HG03565 (cell line): ENCODE data around the gene RNGTT.

Experiments
- ATAC-seq: cut with Tn5 transposase; IDR thresholded peaks from one replicate; pipeline ENCODE4 v1.9.1; 2021; ENCODE audit warnings: mild to moderate bottlenecking, moderate library complexity; ENCODE audit not compliant: unreplicated experiment

Gene RNGTT

GRCh38 chr6:88671624-88672023, 291.8 kb downstream of the RNGTT start:
- ATAC-seq: no peak

- ATAC-seq: no peak
These were observed 293.0 kb downstream of the RNGTT start for GRCh38 chr6:88670369-88670768.

GRCh38 chr6:88669475-88669874, 293.9 kb downstream of the RNGTT start:
- ATAC-seq: no peak

- ATAC-seq: no peak
These were observed 296.5 kb downstream of the RNGTT start for GRCh38 chr6:88666901-88667300.

GRCh38 chr6:88665131-88665530, 298.3 kb downstream of the RNGTT start:
- ATAC-seq: no peak

GRCh38 chr6:88663801-88664200, 299.6 kb downstream of the RNGTT start:
- ATAC-seq: no peak

GRCh38 chr6:88662653-88663174, 300.7 kb downstream of the RNGTT start:
- ATAC-seq: peak; percentile 82

- ATAC-seq: peak; percentile 47
These were observed 301.2 kb downstream of the RNGTT start for GRCh38 chr6:88662163-88662580.

GRCh38 chr6:88661136-88661535, 302.3 kb downstream of the RNGTT start:
- ATAC-seq: no peak

- no peak for ATAC-seq
These were observed 307.8 kb downstream of the RNGTT start for GRCh38 chr6:88655586-88655985.

- ATAC-seq: no peak
These were observed 309.5 kb downstream of the RNGTT start for GRCh38 chr6:88653936-88654335.

GRCh38 chr6:88651400-88651799, 312.0 kb downstream of the RNGTT start:
- ATAC-seq: no peak

GRCh38 chr6:88650979-88651378, 312.4 kb downstream of the RNGTT start:
- no peak for ATAC-seq

- ATAC-seq: peak; percentile 96
These were observed 313.3 kb downstream of the RNGTT start for GRCh38 chr6:88650029-88650619.

GRCh38 chr6:88641178-88641903, 322.1 kb downstream of the RNGTT start:
- peak; percentile 93 for ATAC-seq

- no peak for ATAC-seq
These were observed 325.5 kb downstream of the RNGTT start for GRCh38 chr6:88637761-88638545.

- ATAC-seq: no peak
These were observed 326.5 kb downstream of the RNGTT start for GRCh38 chr6:88636871-88637270.

GRCh38 chr6:88633782-88634181, 329.6 kb downstream of the RNGTT start:
- ATAC-seq: no peak

GRCh38 chr6:88631830-88632229, 331.6 kb downstream of the RNGTT start:
- no peak for ATAC-seq

GRCh38 chr6:88629838-88630494, 333.5 kb downstream of the RNGTT start:
- no peak for ATAC-seq

GRCh38 chr6:88626460-88626859, 337.0 kb downstream of the RNGTT start:
- no peak for ATAC-seq
